C4-2B (cell line): Measurements from ENCODE around the gene PRPF19.

Experiments
- CTCF ChIP-seq: fragments of 450-650 bp; conservative IDR thresholded peaks from 2 replicates; pipeline ENCODE4 v1.5.1; 2017; ENCODE audit warnings: mild to moderate bottlenecking
- ZFX ChIP-seq: fragments of 450-650 bp; IDR thresholded peaks from 2 replicates; pipeline ENCODE4 v1.6.1; 2017

- TF ChIP-seq CTCF (no peak), ZFX (no peak)
These were observed 2.4 kb upstream of the PRPF19 start for GRCh38 chr11:60908803-60909202.
